HG03565 (cell line): Measurements from ENCODE around the gene C2orf15.
A peak's percentile ranks its signal among the peaks of the same experiment; 100 is the strongest.
"Not testable (repeated sequence)": the region's sequence is repeated elsewhere in the genome, so short reads cannot be mapped to it uniquely, and the experiment has no call there.

Source experiments
- ATAC-seq: cut with Tn5 transposase; IDR thresholded peaks from one replicate; pipeline ENCODE4 v1.9.1; 2021; ENCODE audit warnings: mild to moderate bottlenecking, moderate library complexity; ENCODE audit not compliant: unreplicated experiment

C2orf15 gene

DNA sequence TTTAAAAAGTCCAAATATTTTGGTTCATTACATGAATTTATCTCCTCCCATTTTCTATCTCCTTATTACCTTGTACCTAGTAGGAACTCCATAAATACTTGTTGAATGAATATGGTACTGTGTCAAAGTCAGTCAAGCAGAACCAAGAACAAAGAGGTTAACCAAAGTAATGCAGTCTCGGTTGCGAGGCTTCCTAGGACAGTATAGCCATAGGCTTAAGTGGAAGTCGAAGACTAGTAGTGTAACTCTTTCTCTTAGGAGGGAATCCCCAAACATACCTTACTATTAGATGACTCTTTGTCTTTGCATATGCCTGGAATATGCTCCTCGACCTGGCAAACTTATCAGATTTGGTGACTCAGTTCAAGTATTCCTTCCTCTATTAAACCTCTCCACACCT is 18.1 kb downstream of the C2orf15 start:
- no peak for ATAC-seq

- ATAC-seq, result no peak
Measured at GRCh38 chr2:99166218-99166617, 24.7 kb downstream of the C2orf15 start.

- no peak for ATAC-seq
Measured at GRCh38 chr2:99169534-99169933, 28.0 kb downstream of the C2orf15 start.

DNA sequence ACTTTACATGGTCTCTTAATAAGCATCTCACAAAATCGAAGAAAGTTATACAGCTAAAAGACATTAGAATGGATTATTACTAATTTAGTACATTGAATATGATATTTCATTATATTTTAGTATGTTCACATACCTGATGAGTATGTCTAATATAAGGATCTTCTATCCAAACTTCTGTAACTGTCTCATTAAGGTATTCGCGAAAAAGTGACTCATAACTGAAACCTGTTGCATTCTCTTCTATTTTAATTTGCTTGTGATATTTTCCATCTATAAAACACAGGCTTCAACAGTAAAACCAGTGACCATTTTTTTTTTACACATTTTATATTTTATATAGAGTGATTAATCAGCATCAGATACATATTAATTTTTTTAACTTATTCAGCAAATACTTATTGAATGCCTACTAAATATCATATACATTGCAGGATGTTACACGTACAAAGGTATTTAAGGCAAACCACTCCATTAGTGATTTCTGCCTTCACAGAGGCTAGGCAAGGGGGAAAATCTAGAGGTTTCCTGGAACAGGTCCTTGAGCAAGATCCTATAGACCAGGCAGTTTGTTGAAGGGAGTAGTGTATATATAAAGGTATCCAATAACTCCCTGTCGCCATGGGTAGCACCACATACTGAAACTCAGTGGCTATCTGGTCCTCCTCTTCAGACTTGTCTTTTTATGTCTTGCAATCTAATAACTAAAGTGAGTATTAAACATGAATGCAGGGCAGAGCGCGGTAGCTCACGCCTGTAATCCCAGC is 30.1 kb downstream of the C2orf15 start:
- no peak for ATAC-seq

GRCh38 chr2:99180755-99181623 is 39.5 kb downstream of the C2orf15 start, which contains the start of the genes MITD1 and MRPL30:
Gene MITD1 (minus strand): TSS chr2:99181058. CDS start chr2:99180981, 77 bp downstream.
Gene MRPL30 (plus strand): TSS chr2:99181184. CDS start chr2:99186204, 5,020 bp downstream.
- peak; percentile 89 for ATAC-seq

DNA sequence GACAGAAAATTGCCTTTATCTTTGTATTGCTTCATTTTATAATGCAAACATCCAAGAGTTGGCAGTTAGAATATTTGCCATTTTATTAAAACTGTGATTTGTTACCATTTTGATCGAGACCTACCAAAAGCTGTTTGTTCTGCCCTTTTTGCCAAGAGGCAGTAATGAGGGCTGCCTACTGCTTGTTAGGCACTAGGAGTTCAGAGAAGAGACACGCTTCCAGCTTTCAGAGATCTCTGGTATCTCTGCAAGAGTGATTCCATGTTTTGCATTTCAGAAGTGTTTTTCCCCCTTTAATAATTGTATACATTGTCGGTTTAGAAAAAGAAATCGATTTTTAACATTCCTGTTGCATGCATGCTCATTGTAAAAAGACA is 40.1 kb downstream of the C2orf15 start:
- ATAC-seq, result no peak

DNA sequence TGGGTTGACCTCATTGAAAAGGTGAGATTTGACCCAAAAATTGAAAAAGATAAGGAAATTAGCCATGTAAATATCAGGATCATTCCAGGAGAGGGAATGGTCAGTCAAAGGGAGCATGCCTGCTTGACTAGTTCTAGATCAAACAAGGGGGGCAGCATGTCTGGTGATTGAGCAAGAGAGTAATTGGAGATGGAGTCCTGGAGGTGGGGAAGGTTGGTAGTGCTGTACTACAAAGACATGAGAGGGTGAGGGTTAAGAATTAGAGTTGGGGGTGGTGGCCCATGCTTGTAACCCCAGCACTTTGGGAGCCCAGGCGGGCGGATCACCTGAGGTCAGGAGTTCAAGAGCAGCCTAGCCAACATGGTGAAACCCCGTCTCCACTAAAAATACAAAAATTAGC is 41.5 kb downstream of the C2orf15 start:
- no peak for ATAC-seq

DNA sequence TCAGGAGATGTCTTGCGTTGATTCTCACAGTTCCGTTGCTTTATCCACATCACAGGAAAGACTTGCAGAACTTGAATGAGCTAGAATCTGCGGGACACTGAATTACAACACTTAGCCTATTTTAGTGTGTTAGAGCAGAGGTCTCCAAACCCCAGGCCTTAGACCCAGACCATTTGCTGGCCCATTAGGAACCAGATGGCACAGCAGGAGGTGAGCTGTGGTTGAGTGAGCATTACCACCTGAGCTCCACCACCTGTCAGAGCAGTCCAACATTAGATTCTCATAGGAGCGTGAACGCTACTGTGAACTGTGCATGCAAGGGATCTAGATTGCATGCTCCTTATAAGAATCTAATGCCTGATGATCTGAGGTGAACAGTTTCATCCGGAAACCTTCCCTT is 43.3 kb downstream of the C2orf15 start:
- no peak for ATAC-seq

DNA sequence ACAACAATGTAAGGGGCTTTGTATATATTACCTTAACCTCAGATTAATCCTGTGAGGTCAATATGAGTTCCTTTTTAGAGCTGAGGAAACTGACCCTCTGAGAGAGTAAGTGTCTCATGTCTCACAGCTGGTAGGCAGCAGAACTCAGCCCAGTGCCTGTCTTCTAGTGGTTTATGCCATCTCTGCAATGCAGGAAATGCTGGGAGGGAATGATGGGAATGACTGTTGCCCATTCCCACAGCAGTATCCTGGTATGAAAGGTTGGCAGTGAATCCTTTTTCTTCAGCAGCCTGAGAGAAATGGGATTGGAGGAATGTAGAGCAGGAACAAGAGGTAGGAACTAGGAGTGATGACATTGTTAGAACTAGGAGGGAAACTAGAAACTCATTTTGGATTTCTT is 45.5 kb downstream of the C2orf15 start:
- no peak for ATAC-seq

- no peak for ATAC-seq
Measured at GRCh38 chr2:99188357-99188756, 46.9 kb downstream of the C2orf15 start.

DNA sequence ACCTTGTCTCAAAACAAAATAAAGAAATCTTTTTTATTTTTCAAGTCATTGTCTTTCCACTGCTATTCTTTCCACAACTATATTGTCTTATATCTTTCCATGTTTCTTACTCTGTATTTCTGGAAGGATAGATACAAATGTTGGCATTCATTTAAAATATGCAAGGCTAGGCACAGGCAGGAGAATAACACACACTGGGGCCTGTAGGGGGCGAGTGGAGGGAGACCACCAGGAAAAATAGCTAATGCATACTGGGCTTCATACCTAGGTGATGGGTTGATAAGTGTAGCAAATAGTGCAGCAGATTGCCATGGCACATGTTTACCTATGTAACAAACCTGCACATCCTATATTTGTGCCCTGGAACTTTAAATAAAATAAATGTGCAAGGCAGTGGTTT is 49.0 kb downstream of the C2orf15 start:
- ATAC-seq, result no peak

GRCh38 chr2:99192364-99192763 is 50.9 kb downstream of the C2orf15 start:
- ATAC-seq, result not testable (repeated sequence)

GRCh38 chr2:99198103-99198841 is 56.8 kb downstream of the C2orf15 start:
- no peak for ATAC-seq

GRCh38 chr2:99200076-99200800 is 58.7 kb downstream of the C2orf15 start:
- no peak for ATAC-seq
